Cardiac ventricle fibroblast (primary cell): Measurements from ENCODE around the gene KPNA5. TPM values are rescaled to one million over a fixed set of nuclear protein-coding genes. Genes with fewer than 3 reads are reported as not detected.

ENCODE experiments used
- total RNA-seq: library from RNA; depleted of rRNA; stranded (reverse); fragments of >200 nt; gene quantifications from 2 replicates; pipeline ENCODE4 v1.2.3, GENCODE V29; 2015

The KPNA5 gene
- total RNA-seq: 4.1 and 6.7 TPM in 2 replicates

DNA sequence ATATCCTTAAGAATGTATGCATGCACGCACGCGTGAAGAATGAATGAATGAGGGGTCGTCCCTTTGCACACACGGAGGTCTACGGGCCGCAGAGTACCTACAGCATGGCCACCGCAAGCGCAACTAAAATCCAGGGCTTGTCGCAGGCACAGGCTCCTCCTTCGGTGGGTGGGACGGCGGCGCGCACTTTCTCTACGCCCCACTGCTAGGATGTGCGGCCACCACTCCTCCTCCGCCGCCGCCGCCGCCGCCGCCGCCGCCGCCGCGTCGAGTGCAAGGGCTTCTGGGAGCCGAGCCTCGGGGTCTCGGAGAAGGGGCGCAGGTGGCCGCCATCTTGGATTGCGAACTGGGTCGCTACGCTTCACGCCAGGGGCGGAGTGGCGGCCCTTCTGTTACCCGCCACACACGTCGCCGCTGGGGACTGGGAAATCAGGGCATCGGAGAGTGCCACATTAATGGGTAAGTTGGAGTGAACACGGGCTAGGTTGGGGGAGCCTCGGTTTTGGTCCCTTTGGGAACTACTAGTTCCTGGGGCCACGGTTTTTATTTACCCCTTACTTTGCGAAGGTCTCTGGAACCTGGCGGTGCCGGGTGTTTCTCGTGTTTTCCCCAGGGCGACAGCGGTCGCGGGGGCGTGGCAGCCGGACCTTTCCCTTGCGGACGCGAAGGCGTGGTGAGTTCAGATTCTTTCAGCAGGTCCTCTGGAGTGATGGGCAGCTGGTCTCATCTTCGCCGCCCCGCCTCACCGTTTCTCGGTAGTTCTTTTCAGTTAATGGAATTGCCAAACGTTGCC lies at the start of gene KPNA5:
TSS of gene KPNA5 (plus strand) at position 332 of the 793 bp plus-strand sequence. CDS start at position 456, 124 bp downstream.

GRCh38 chr6:116764961-116765841 lies 84.2 kb downstream of the KPNA5 start, which contains the start of gene FAM162B:
FAM162B (minus strand) TSS chr6:116765719; CDS start chr6:116765576, 143 bp downstream.

Other genes with a start within 250 kb of the KPNA5 start
- gene CALHM6, start 219.8 kb upstream of the KPNA5 start, total RNA-seq: 2.8 and 5.1 TPM in 2 replicates
- 4.6 and 5.0 TPM in 2 replicates for gene CALHM5, start 169.6 kb upstream of the KPNA5 start, total RNA-seq
- 1.2 TPM in 1 of 2 replicates, not detected in the other for gene TRAPPC3L, start 135.5 kb upstream of the KPNA5 start, total RNA-seq
- gene CALHM4, start 127.5 kb upstream of the KPNA5 start, total RNA-seq: not detected in 2 replicates
- 37.7 and 40.2 TPM in 2 replicates for gene RWDD1, start 109.7 kb upstream of the KPNA5 start, total RNA-seq
- gene RSPH4A, start 64.7 kb upstream of the KPNA5 start, total RNA-seq: not detected in 2 replicates
- 4.0 and 7.6 TPM in 2 replicates for gene ZUP1, start 12.4 kb upstream of the KPNA5 start, total RNA-seq
- 1.3 and 2.4 TPM in 2 replicates for gene FAM162B, start 84.5 kb downstream of the KPNA5 start, total RNA-seq
- not detected in 2 replicates for gene GPRC6A, start 147.9 kb downstream of the KPNA5 start, total RNA-seq
- not detected in 2 replicates for gene RFX6, start 196.0 kb downstream of the KPNA5 start, total RNA-seq